Activated CD8-positive, alpha-beta memory T cell treated with anti-CD3 and anti-CD28 coated beads for 24 hours (primary cell): ENCODE measurements around the gene AP1G2.

Experiments used
- DNase-seq: peaks from one replicate; pipeline ENCODE4 v3.0.0-alpha.2; 2020

AP1G2 gene

GRCh38 chr14:23569443-23570151 is 2.0 kb upstream of the AP1G2 start:
- no peak for DNase-seq

- no peak for DNase-seq
Observed at GRCh38 chr14:23568600-23569331, 1.2 kb upstream of the AP1G2 start.

GRCh38 chr14:23568021-23568599 is 519 bp upstream of the AP1G2 start:
- no peak for DNase-seq

GRCh38 chr14:23566778-23567185 is 809 bp downstream of the AP1G2 start:
- no peak for DNase-seq

GRCh38 chr14:23566112-23566777 is 1.3 kb downstream of the AP1G2 start:
- DNase-seq, result no peak

DNA sequence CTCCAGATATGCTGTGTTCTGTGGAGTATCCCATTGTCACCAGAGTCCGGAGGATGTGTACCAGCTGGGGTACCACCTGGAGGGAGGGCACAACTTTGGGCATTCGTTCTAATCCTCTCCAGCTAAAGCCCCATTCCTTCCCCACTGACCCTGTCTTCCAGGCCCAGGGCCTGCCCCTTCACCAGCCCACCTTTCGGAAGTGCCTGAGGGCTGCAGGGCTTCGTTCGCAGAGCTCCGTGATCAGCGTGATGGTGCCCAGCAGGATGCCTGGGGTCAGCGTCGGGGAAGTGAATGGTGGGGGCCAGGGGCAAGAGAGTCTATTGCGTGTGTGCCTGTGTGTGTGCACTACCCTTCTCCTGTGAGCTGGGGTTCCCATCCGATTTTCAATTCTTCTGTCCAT is 2.0 kb downstream of the AP1G2 start:
- DNase-seq, result no peak

DNA sequence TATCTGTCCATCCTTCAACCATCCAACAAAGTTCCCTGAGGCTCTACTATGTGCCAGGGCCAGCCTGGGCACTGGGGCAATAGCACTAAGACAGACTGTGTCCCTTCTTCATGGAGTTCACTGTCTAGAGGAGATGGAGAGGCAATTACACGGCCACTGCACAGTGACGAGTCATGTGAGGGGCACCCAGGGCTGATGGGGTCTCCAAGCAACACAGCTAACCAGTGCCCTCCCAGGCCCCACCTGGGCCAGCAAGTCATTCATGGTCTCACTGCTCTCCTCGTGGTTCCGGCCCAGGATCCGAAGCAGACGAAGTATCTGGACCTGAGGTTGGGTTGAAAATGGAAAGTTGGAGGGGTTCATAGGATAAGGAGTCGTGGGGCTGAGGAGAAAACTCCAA is 2.7 kb downstream of the AP1G2 start:
- DNase-seq, result no peak

DNA sequence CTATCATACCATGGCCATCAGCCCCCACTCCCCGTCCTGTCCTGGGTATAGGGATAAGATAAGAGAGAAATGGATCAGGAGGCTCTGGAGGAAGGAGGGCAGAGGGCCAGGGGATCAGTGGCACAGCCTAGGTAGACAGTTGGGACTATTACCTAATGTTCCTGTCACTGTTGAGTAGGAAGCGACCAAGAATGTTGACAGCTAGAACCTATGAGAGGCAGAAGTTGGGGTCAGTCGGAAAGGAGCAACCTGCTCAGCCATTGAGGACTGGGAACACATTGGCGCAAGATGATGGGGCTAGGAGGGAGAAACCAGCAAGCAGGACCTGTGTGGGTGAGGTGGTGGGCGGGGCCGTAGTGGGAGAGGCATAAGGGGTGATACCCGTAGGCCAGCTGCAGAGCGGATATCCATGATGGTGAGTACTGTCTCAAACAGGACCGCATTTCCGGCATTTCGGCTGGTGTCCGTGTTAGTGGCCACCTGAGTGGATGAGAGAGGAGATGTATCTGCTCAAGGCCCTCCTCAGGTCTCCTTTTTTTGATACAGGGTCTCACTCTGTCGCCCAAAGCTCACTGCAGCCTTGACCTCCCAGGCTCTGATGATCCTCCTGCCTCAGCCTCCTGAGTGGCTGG is 3.3 kb downstream of the AP1G2 start:
- no peak for DNase-seq

- DNase-seq, result no peak
Observed at GRCh38 chr14:23563473-23564180, 4.0 kb downstream of the AP1G2 start.

- peak; percentile 76 for DNase-seq
Observed at GRCh38 chr14:23562822-23563472, 4.6 kb downstream of the AP1G2 start.

GRCh38 chr14:23561873-23562821 is 5.4 kb downstream of the AP1G2 start:
- DNase-seq, result no peak

DNA sequence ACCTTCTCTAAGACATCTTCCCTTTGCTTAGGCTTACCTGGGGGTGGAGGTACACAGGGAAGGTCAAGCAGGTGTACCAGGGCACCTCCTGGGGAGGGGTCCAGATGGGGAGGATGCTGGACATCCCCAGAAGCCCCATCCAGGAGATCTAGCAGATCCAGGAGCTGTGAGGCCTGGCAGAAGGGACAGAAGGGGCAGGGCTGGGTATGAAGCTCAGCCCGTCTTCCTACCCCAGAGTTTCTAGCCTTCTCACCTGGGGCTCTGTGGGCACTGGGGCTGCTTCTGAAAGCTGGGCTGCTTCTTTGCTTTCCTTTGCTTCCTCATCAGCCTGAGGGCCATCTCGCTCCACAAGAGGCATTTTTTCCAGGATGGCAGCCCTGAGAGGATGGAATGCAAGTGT is 6.3 kb downstream of the AP1G2 start:
- no peak for DNase-seq

DNA sequence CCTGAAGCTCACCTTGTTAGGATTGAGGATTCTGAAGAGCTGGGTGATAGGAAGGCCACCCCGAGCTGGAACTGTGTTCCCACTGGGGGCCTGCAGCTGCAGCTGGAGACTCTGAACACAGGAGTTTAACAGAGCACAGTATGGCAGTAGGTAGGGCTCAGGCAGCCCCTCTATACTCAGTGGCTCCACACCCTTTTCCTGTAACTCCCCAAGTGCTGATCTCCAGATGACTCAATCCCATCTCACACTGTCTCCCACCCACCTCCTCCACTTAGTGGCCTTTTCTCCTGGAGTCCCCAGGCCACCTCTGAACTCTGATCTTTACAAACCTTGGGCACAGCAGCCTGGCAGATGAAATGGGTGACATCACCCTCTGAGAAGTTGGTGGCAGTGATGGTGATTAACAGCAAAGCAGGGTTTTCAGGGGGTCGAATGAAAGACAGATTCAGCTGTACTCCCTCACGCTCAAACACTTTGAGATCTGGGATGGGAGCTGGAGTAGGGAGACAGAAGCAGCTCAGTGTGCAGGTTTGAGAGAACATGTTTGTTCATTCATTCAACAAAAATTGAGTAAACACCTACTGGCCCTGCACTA is 7.6 kb downstream of the AP1G2 start:
- no peak for DNase-seq

DNA sequence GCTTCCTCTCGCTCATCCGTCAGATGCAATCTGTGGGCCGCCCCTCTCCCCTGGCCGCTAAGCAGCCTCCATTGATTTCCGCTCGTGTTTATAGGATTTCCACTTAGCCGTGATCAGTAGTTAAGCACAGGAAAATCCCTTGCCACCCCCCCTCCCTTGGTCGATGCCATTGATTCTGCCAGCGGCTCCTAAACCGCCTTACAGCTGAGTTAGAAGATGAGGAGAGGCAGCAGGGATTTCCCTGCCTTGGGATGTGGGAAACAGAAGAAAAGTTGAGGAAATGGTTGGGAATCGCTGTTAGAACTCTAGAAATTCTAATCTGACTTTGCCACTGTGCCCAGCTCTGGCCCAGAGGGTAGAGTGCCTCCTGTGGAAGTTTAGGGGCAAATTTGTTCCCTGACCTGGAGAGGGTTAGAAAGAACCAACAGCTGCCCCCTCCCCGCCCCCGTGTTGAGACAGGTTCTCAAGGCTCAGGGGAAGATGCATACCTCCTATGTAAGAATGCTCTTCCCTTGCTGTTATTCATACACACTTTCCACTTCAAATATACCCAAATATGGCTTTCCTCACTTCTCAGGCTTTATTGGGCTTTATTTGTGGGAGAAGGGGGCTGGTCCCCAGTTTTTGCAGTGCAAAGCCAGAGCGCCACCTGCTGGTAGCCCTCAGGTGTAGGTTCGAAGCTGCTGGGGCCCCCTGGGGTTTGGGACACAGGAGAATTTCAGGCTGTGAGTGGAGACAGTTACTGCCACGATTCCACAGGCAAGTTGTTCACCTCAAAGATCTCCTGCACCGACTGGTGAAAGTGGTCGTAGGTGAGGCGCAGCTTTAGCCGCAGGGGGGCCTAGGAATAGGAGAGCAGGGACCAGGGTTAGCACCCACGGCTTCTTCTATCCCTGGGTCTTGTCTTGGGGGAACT is 8.3 kb downstream of the AP1G2 start:
- peak; percentile 84 for DNase-seq

DNA sequence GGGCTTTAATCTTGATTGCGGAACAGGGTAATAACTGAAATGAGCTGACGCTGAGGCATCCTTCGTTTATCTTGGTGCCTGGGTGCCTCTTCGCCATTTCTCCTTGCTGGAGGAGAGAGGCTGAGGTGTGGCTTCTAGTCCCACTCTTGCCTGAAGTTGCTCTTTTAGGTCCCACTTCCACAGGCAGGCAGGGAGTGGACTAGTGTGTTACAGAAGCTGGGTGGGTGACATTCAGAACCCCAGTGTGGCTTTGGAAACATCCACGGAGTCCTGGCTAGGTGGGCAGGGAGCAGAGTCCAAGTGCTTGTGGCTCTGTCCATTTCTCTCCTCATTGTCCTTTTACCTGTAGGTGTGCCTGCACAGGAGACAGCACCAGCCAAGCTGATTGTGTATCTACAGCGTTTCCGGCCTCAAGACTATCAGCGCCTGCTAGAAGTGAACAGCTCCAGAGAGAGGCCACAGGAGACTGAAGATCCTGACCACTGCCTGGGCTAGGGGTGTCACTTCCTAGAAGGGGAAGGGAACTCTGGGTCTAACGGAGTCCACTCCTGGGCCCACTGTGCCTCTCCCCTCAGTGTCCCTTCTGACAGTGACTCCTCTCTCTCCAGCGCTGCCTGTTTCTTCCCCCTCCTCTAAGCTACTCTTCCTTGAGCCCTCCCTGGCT is 9.1 kb downstream of the AP1G2 start:
- DNase-seq, result no peak

GRCh38 chr14:23557946-23558345 is 9.6 kb downstream of the AP1G2 start:
- no peak for DNase-seq

- DNase-seq, result no peak
Observed at GRCh38 chr14:23557521-23557920, 10.1 kb downstream of the AP1G2 start.

- no peak for DNase-seq
Observed at GRCh38 chr14:23556700-23557440, 10.7 kb downstream of the AP1G2 start.
